Esophagus squamous epithelium (tissue), 5 donors: ENCODE measurements around the gene DYNC2H1. TPM values are rescaled to one million over a fixed set of nuclear protein-coding genes. Genes with fewer than 3 reads are reported as not detected.

ENCODE experiments used
- DNase-seq: peaks from one replicate; lab custom pipeline; 2025; lab: John Stamatoyannopoulos, UW
- H3K27ac ChIP-seq, 4 donors: fragments of 200-600 bp; sonication (generic); one replicate each; pipeline ENCODE4 v1.5.1; 2016 to 2019; ENCODE audit warnings: mild to moderate bottlenecking in 1 of 4
- H3K27me3 ChIP-seq, 4 donors: fragments of 200-600 bp; sonication (generic); 1 replicate in 3 of 4; 2 replicates in 1 of 4; pipeline versions ENCODE4 v1.5.1 to v1.6.0; 2017 to 2021; ENCODE audit warnings: antibody characterized with exemption in 1 of 4
- H3K36me3 ChIP-seq, 3 donors: fragments of 200-600 bp; sonication (generic); one replicate each; pipeline ENCODE4 v1.5.1; 2016 to 2019
- H3K4me1 ChIP-seq, 3 donors: fragments of 200-600 bp; sonication (generic); one replicate each; pipeline ENCODE4 v1.5.1; 2017 to 2019
- H3K4me3 ChIP-seq, 4 donors: fragments of 200-600 bp; sonication (generic); 1 replicate in 3 of 4; 2 replicates in 1 of 4; pipeline ENCODE4 v1.5.1; 2016 to 2019; ENCODE audit warnings: mild to moderate bottlenecking in 2 of 4, moderate library complexity in 1 of 4
- H3K9me3 ChIP-seq, 3 donors: fragments of 200-600 bp; sonication (generic); one replicate each; pipeline ENCODE4 v1.5.1; 2016 to 2019
- POLR2A ChIP-seq, 4 donors: fragments of 450-650 bp; IDR thresholded peaks; one replicate each; pipeline ENCODE4 v1.6.1; 2017; ENCODE audit warnings: antibody characterized with exemption in 4 of 4, mild to moderate bottlenecking in 4 of 4, moderate library complexity in 3 of 4
- WGBS, 2 donors: methylation state at CpG; one replicate each; pipeline ENCODE4 v1.1.5; 2018; 5-methylcytosine and 5-hydroxymethylcytosine counted together
- intact Hi-C: fragments of 100-400 bp; cut with DNase I; formaldehyde crosslinking; loops from one replicate; pipeline ENCODE4 v1.15.0; 2022
- total RNA-seq, 4 donors: library from RNA; depleted of rRNA; stranded (reverse); fragments of >200 nt; gene quantifications; one replicate each; pipeline ENCODE4 v1.1.0, GENCODE V29; 2016
- TF ChIP-seq, protein P1 (sequence below), 6 experiments: fragments of 450-650 bp in 4 of 6; fragments of 200-600 bp in 2 of 6; sonication (generic) in 2 of 6; IDR thresholded peaks; one replicate each; pipeline ENCODE4 v1.5.1; 2016 to 2019; ENCODE audit warnings: antibody characterized with exemption in 6 of 6, mild to moderate bottlenecking in 4 of 6, moderate library complexity in 4 of 6
- donor health status: DM: yes; HTN: yes; CAD: no.

The DYNC2H1 gene
- total RNA-seq, 4 donors from 2014 or later = 6.8 to 13.9 (median 9.3) TPM

DNA sequence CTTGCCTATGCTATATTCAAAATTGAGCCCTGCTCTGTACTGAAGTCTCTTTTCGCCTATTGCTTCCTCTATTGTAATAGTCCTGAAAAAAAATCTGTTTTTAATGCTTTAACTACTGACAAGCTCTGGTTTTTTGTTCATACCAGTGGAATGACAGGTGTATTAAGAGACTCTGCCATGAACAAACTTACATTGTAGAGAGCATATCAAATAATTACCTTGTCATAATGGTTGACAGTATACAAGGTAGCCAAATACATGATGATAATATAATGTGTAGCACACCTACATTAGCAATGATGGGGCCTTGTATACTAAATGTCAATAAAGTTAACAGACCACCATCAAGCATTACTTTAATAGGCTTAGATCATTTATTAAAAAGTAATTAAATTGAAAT, 175.0 kb downstream of the DYNC2H1 start:
- 88 to 95% methylated on average over 1 of the region's 1 CpG for WGBS, 2 donors
- Histone ChIP-seq H3K4me3 (no peak overlapping the region), H3K27ac (no peak overlapping the region), H3K9me3 (no peaks in the 10 kb centered on the region), H3K27me3 (no peaks in the 10 kb centered on the region), H3K4me1 (no peaks in the 10 kb centered on the region), H3K36me3 (peaks cover 0 to 29% (median 0%) of the 10 kb centered on the region in 3 donors)
- TF ChIP-seq POLR2A (IDR thresholded peaks at IDR 0.05) = no peak
- TF ChIP-seq, protein P1, sequence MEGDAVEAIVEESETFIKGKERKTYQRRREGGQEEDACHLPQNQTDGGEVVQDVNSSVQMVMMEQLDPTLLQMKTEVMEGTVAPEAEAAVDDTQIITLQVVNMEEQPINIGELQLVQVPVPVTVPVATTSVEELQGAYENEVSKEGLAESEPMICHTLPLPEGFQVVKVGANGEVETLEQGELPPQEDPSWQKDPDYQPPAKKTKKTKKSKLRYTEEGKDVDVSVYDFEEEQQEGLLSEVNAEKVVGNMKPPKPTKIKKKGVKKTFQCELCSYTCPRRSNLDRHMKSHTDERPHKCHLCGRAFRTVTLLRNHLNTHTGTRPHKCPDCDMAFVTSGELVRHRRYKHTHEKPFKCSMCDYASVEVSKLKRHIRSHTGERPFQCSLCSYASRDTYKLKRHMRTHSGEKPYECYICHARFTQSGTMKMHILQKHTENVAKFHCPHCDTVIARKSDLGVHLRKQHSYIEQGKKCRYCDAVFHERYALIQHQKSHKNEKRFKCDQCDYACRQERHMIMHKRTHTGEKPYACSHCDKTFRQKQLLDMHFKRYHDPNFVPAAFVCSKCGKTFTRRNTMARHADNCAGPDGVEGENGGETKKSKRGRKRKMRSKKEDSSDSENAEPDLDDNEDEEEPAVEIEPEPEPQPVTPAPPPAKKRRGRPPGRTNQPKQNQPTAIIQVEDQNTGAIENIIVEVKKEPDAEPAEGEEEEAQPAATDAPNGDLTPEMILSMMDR (IDR thresholded peaks at IDR 0.05) = no peak
- intact Hi-C loops = no loop called here
- DNase-seq = no peak

DNA sequence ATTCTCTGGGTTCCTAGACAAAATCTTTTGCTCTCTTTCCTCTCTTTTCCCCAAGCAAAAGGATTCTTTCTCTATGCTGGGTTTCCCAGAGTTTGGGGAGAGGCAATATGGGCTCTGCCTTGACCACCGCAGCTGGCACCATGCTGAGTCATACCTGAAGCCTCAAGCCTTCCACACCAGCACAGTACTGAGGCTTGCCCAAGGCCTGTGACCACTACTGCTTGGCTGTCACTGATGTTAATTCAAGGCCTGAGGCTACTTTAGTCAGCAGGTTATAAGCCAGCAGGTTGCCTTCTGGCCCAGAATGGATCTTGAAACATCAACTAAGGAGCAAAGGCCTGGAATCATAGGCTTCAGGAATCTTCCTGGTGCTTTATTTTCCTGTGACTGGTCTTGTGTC, 185.3 kb downstream of the DYNC2H1 start:
- Histone ChIP-seq H3K27me3 (no peaks in the 10 kb centered on the region), H3K4me1 (no peaks in the 10 kb centered on the region), H3K36me3 (peaks cover 0 to 67% (median 0%) of the 10 kb centered on the region in 3 donors), H3K9me3 (peaks cover 0 to 37% (median 29%) of the 10 kb centered on the region in 3 donors), H3K4me3 (no peak overlapping the region), H3K27ac (no peak overlapping the region)
- intact Hi-C loops = no loop called here
- no peak for DNase-seq
- 100% methylated on average over 1 of the region's 1 CpG for WGBS, 2 donors
- TF ChIP-seq POLR2A (IDR thresholded peaks at IDR 0.05) = no peak
- TF ChIP-seq, protein P1 (IDR thresholded peaks at IDR 0.05) = no peak

DNA sequence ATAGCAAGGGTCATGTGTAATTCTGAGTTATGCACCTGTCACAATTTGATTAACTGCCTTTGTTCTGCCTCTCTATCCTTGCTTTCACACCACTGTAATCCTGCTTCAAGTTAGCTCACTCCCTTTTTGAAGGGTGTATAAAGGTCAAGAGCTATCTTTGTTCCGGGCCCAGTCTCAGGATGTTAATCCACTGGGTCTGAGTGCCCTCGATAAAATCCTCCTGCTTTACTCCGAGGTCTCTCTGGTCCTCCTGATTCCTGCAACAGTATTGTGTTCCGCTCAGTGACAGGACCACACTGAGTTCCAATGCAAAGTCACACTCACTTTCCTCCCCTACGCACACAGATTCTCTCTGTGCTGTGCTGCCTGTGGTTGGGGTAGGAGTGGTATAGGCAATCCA, 186.5 kb downstream of the DYNC2H1 start:
- Histone ChIP-seq H3K27me3 (no peaks in the 10 kb centered on the region), H3K4me1 (no peaks in the 10 kb centered on the region), H3K36me3 (peaks cover 0 to 55% (median 0%) of the 10 kb centered on the region in 3 donors), H3K27ac (no peak overlapping the region), H3K4me3 (no peak overlapping the region), H3K9me3 (peaks cover 0 to 37% (median 29%) of the 10 kb centered on the region in 3 donors)
- WGBS, 2 donors = 94 to 96% methylated on average over 5 of the region's 5 CpGs
- intact Hi-C loops = no loop called here
- DNase-seq = no peak
- TF ChIP-seq POLR2A (IDR thresholded peaks at IDR 0.05) = no peak
- TF ChIP-seq, protein P1 (IDR thresholded peaks at IDR 0.05) = no peak

DNA sequence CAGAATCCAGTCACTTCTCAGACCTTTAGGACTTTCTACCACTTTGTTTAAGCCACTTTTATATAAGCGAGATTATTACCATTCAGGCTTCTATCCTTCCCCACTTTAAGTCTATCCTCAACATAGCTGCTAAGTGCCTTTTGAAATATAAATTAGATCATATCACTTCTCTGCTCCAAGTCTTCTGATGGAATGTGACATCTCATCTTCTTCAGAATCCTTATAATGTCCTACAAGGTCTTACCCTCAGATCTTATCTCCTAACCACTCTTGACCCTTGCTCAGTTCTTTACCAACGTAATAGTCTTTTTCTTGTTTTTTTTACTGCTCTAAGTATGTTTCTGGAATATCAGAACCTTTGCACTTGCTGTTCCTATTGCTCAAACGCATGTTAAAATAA, 188.7 kb downstream of the DYNC2H1 start:
- no peak for DNase-seq
- intact Hi-C loops = no loop called here
- H3K4me1 ChIP-seq = no peaks in the 10 kb centered on the region
- H3K4me3 ChIP-seq = no peak overlapping the region
- TF ChIP-seq, protein P1 (IDR thresholded peaks at IDR 0.05) = no peak
- no peak overlapping the region for H3K27ac ChIP-seq
- peaks cover 0 to 41% (median 0%) of the 10 kb centered on the region in 3 donors for H3K36me3 ChIP-seq
- peaks cover 0 to 29% (median 25%) of the 10 kb centered on the region in 3 donors for H3K9me3 ChIP-seq
- WGBS, 2 donors = 76 to 92% methylated on average over 3 of the region's 3 CpGs
- no peaks in the 10 kb centered on the region for H3K27me3 ChIP-seq

DNA sequence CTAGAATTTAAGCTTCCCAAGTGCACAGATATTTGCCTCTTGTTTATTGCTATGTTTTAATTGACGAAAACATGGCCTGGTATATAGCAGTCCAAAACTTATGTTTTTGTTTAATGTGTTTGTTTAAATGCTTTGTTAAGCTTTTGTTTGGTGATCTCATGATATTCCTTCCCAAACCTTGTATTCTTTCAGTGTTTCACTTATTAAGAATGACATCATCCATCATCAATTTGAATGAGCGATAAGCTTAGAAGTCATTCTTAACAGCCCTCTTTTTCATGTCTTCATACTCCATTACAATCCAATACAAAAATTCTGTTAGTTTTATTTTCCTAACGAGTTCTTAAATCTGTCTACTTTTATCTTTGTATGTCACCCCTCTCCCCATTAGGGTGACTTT, 206.0 kb downstream of the DYNC2H1 start:
- no peaks in the 10 kb centered on the region for H3K9me3 ChIP-seq
- H3K4me3 ChIP-seq = no peak overlapping the region
- TF ChIP-seq POLR2A (IDR thresholded peaks at IDR 0.05) = no peak
- TF ChIP-seq, protein P1 (IDR thresholded peaks at IDR 0.05) = no peak
- H3K4me1 ChIP-seq = peaks cover 0 to 12% (median 0%) of the 10 kb centered on the region in 3 donors
- 81 to 87% methylated on average over 3 of the region's 3 CpGs for WGBS, 2 donors
- intact Hi-C loops = no loop called here
- peaks cover 0 to 4% (median 0%) of the 10 kb centered on the region in 3 donors for H3K36me3 ChIP-seq
- H3K27me3 ChIP-seq = no peaks in the 10 kb centered on the region
- no peak for DNase-seq
- H3K27ac ChIP-seq = no peak overlapping the region
